PFSK-1 (cell line): ENCODE data around the gene HES5.

Source experiments
- POLR2AphosphoS5 ChIP-seq: IDR thresholded peaks from 2 replicates; pipeline ENCODE4 v1.6.1; 2012; ENCODE audit warnings: low read depth, mild to moderate bottlenecking, control low read depth, low read length, moderate library complexity
- TAF1 ChIP-seq: IDR thresholded peaks from 2 replicates; pipeline ENCODE4 v1.6.1; 2012; ENCODE audit warnings: low read length, control low read depth, borderline replicate concordance; ENCODE audit not compliant: insufficient read depth
- TF ChIP-seq, protein P1 (sequence below), 2 experiments: IDR thresholded peaks; 2 replicates each; pipeline versions ENCODE4 v1.6.1 to v1.8.0; 2011 to 2012; ENCODE audit warnings: low read depth in 2 of 2, low read length in 2 of 2, control low read depth in 1 of 2, inconsistent platforms in 1 of 2, mild to moderate bottlenecking in 1 of 2, moderate library complexity in 1 of 2; ENCODE audit not compliant: insufficient read depth in 1 of 2

DNA sequence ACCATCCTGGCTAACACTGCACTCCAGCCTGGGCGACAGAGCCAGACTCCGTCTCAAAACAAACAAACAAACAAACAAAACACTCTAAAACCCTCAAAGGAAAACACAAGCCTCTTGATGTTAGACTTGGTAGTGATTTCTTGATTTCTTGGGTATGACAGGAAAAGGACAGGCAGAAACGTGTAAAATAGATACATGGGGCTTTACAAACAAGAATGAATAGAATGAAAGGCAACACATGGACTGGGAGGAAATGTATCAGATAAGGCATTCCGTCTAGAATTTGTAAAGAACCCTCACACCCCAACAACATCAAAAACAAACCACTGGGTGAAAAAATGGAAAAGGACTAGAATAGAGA is 48.7 kb upstream of the HES5 start:
- TF ChIP-seq POLR2AphosphoS5: no peak
- TF ChIP-seq TAF1: no peak
- TF ChIP-seq, protein P1, sequence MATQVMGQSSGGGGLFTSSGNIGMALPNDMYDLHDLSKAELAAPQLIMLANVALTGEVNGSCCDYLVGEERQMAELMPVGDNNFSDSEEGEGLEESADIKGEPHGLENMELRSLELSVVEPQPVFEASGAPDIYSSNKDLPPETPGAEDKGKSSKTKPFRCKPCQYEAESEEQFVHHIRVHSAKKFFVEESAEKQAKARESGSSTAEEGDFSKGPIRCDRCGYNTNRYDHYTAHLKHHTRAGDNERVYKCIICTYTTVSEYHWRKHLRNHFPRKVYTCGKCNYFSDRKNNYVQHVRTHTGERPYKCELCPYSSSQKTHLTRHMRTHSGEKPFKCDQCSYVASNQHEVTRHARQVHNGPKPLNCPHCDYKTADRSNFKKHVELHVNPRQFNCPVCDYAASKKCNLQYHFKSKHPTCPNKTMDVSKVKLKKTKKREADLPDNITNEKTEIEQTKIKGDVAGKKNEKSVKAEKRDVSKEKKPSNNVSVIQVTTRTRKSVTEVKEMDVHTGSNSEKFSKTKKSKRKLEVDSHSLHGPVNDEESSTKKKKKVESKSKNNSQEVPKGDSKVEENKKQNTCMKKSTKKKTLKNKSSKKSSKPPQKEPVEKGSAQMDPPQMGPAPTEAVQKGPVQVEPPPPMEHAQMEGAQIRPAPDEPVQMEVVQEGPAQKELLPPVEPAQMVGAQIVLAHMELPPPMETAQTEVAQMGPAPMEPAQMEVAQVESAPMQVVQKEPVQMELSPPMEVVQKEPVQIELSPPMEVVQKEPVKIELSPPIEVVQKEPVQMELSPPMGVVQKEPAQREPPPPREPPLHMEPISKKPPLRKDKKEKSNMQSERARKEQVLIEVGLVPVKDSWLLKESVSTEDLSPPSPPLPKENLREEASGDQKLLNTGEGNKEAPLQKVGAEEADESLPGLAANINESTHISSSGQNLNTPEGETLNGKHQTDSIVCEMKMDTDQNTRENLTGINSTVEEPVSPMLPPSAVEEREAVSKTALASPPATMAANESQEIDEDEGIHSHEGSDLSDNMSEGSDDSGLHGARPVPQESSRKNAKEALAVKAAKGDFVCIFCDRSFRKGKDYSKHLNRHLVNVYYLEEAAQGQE (IDR thresholded peaks at IDR 0.05; ENCODE audit: insufficient read depth in 1 of 2, low read depth in 2 of 2, low read length in 2 of 2): no peak
